H1 (cell line): Measurements from ENCODE around the gene PDZK1IP1. TPM values are rescaled to one million over a fixed set of nuclear protein-coding genes. Genes with fewer than 3 reads are reported as not detected.
A peak's percentile ranks its signal among the peaks of the same experiment; 100 is the strongest.

Experiments used
- CTCF ChIA-PET: fragments of 300-600 bp; sonication (Branson Sonifier 250); formaldehyde crosslinking; loops from one replicate; lab custom pipeline; 2021; ENCODE audit not compliant: partially characterized antibody; lab: Charles Lee
- POLR2A ChIA-PET: fragments of 300-600 bp; sonication (Branson Sonifier 250); formaldehyde crosslinking; loops from one replicate; lab custom pipeline; 2021; ENCODE audit warnings: inconsistent platforms; ENCODE audit not compliant: partially characterized antibody; lab: Charles Lee
- DNase-seq, 2 experiments: peaks; one replicate each; pipeline versions ENCODE4 v3.0.0 to v3.0.0-alpha.2; 2010 to 2022; ENCODE audit warnings: low spot score in 2 of 2, low read depth in 1 of 2, mixed read lengths in 1 of 2
- FAIRE-seq: peaks from 2 replicates; lab custom pipeline; 2011; peaks lifted over from hg19 to GRCh38; lab: Jason Lieb, UNC
- H2AFZ ChIP-seq: 2 replicates; pipeline ENCODE4 v1.8.1; 2012; ENCODE audit warnings: low read length, inconsistent platforms
- H2AK5ac ChIP-seq: 2 replicates; pipeline ENCODE4 v1.6.1; 2013; ENCODE audit warnings: low read depth, low read length
- H2BK120ac ChIP-seq: replicated peaks from 2 replicates; pipeline ENCODE3; 2013; ENCODE audit warnings: low read depth, low read length, inconsistent platforms
- H2BK12ac ChIP-seq: 2 replicates; pipeline ENCODE4 v1.6.1; 2013; ENCODE audit warnings: low read depth, low read length
- H2BK15ac ChIP-seq: 2 replicates; pipeline ENCODE4 v1.6.1; 2013; ENCODE audit warnings: low read length
- H2BK20ac ChIP-seq: 2 replicates; pipeline ENCODE4 v1.6.1; 2013; ENCODE audit warnings: low read length
- H2BK5ac ChIP-seq: 2 replicates; pipeline ENCODE4 v1.6.1; 2013; ENCODE audit warnings: low read depth, low read length
- H3K14ac ChIP-seq: 2 replicates; pipeline ENCODE4 v1.6.1; 2013; ENCODE audit warnings: inconsistent platforms; ENCODE audit not compliant: insufficient read length
- H3K18ac ChIP-seq: 2 replicates; pipeline ENCODE4 v1.6.1; 2013; ENCODE audit warnings: low read length; ENCODE audit errors: extremely low read depth
- H3K23ac ChIP-seq: 2 replicates; pipeline ENCODE4 v1.6.1; 2013; ENCODE audit warnings: inconsistent platforms; ENCODE audit not compliant: insufficient read length
- H3K23me2 ChIP-seq: 2 replicates; pipeline ENCODE4 v1.6.1; 2013; ENCODE audit warnings: low read depth, low read length
- H3K27ac ChIP-seq: 2 replicates; pipeline ENCODE4 v1.6.1; 2011; ENCODE audit warnings: low read depth, low read length, inconsistent platforms
- H3K27me3 ChIP-seq, 4 experiments: replicated peaks in 1 of 4; 1 replicate in 1 of 4; 2 replicates in 3 of 4; pipeline versions ENCODE4 v1.6.1 to v1.8.1; 2011 to 2013; ENCODE audit warnings: low read length in 3 of 4, mild to moderate bottlenecking in 3 of 4, inconsistent platforms in 2 of 4, mixed read lengths in 2 of 4, moderate library complexity in 1 of 4; ENCODE audit not compliant: control insufficient read depth in 3 of 4, insufficient read depth in 3 of 4; ENCODE audit errors: extremely low read depth in 1 of 4
- H3K36me3 ChIP-seq, 4 experiments: 2 replicates each; pipeline versions ENCODE4 v1.6.1 to v1.8.1; 2011 to 2013; ENCODE audit warnings: mild to moderate bottlenecking in 4 of 4, low read length in 3 of 4, moderate library complexity in 2 of 4, control low read depth in 1 of 4, inconsistent platforms in 1 of 4; ENCODE audit not compliant: insufficient read depth in 4 of 4, control insufficient read depth in 2 of 4
- H3K4ac ChIP-seq: replicated peaks from 2 replicates; pipeline ENCODE3; 2013; ENCODE audit warnings: low read length, low read depth, mixed read lengths, inconsistent platforms; ENCODE audit not compliant: insufficient read length
- H3K4me1 ChIP-seq, 4 experiments: replicated peaks in 1 of 4; 1 replicate in 1 of 4; 2 replicates in 3 of 4; pipeline versions ENCODE4 v1.6.1 to v1.8.1; 2011 to 2013; ENCODE audit warnings: low read length in 3 of 4, inconsistent platforms in 2 of 4, mixed read lengths in 1 of 4; ENCODE audit not compliant: insufficient read depth in 4 of 4, control insufficient read depth in 3 of 4
- H3K4me2 ChIP-seq, 2 experiments: 2 replicates each; pipeline versions ENCODE4 v1.6.1 to v1.8.1; 2011 to 2013; ENCODE audit warnings: low read depth in 2 of 2, low read length in 2 of 2, control low read depth in 1 of 2, inconsistent platforms in 1 of 2, mild to moderate bottlenecking in 1 of 2; ENCODE audit not compliant: insufficient read depth in 1 of 2
- H3K4me3 ChIP-seq, 4 experiments: fragments of 200-600, 300-600 bp in 1 of 4; sonication (generic), shearing (Covaris generic), sonication (Bioruptor Twin) in 1 of 4; 2 replicates each; pipeline versions ENCODE4 v1.5.1 to v1.8.1; 2011 to 2016; ENCODE audit warnings: low read length in 4 of 4, low read depth in 3 of 4, control low read depth in 2 of 4, inconsistent platforms in 2 of 4, mild to moderate bottlenecking in 2 of 4, mixed read lengths in 1 of 4, moderate library complexity in 1 of 4; ENCODE audit not compliant: insufficient read depth in 2 of 4; ENCODE audit errors: extremely low read depth in 1 of 4
- H3K56ac ChIP-seq: replicated peaks from 2 replicates; pipeline ENCODE3; 2013; ENCODE audit warnings: low read depth, mild to moderate bottlenecking, mixed read lengths, low read length, inconsistent platforms; ENCODE audit not compliant: insufficient read length
- H3K79me1 ChIP-seq: 2 replicates; pipeline ENCODE4 v1.6.1; 2013; ENCODE audit warnings: low read depth, low read length, control low read depth
- H3K79me2 ChIP-seq, 2 experiments: 2 replicates each; pipeline versions ENCODE4 v1.6.1 to v1.8.1; 2012 to 2013; ENCODE audit warnings: low read length in 2 of 2, mild to moderate bottlenecking in 2 of 2, inconsistent platforms in 1 of 2; ENCODE audit not compliant: insufficient read depth in 2 of 2, control insufficient read depth in 1 of 2
- H3K9ac ChIP-seq, 4 experiments: replicated peaks in 1 of 4; 1 replicate in 1 of 4; 2 replicates in 3 of 4; pipeline versions ENCODE4 v1.6.1 to v1.8.1; 2011 to 2013; ENCODE audit warnings: low read depth in 3 of 4, low read length in 3 of 4, control low read depth in 2 of 4, mild to moderate bottlenecking in 2 of 4, moderate library complexity in 2 of 4, inconsistent platforms in 1 of 4; ENCODE audit errors: extremely low read depth in 1 of 4
- H3K9me3 ChIP-seq, 2 experiments: 2 replicates each; pipeline versions ENCODE4 v1.6.1 to v1.8.1; 2012 to 2013; ENCODE audit warnings: mild to moderate bottlenecking in 2 of 2, moderate library complexity in 2 of 2, control low read depth in 1 of 2, inconsistent platforms in 1 of 2, low read depth in 1 of 2, low read length in 1 of 2, mixed read lengths in 1 of 2; ENCODE audit not compliant: insufficient read depth in 2 of 2
- H4K20me1 ChIP-seq, 2 experiments: replicated peaks in 1 of 2; 2 replicates each; pipeline versions ENCODE3 to v1.8.1; 2011 to 2013; ENCODE audit warnings: inconsistent platforms in 2 of 2, low read length in 2 of 2, mild to moderate bottlenecking in 1 of 2; ENCODE audit not compliant: insufficient read depth in 2 of 2, control insufficient read depth in 1 of 2
- H4K5ac ChIP-seq: 2 replicates; pipeline ENCODE4 v1.6.1; 2013; ENCODE audit warnings: low read length, low read depth, mixed read lengths, inconsistent platforms; ENCODE audit not compliant: insufficient read length
- H4K8ac ChIP-seq: 2 replicates; pipeline ENCODE4 v1.8.0; 2013; ENCODE audit warnings: mild to moderate bottlenecking, moderate library complexity, low read length, inconsistent platforms; ENCODE audit not compliant: insufficient read depth; ENCODE audit errors: extremely low read depth
- H4K91ac ChIP-seq: replicated peaks from 2 replicates; pipeline ENCODE3; 2013; ENCODE audit warnings: low read length, mixed read lengths, inconsistent platforms; ENCODE audit not compliant: insufficient read length
- ASH2L ChIP-seq: fragments of 200-600, 300-600 bp; sonication (generic); IDR thresholded peaks from one replicate; pipeline ENCODE4 v1.7.1; 2017; ENCODE audit warnings: low read length
- CTBP2 ChIP-seq: IDR thresholded peaks from 2 replicates; pipeline ENCODE4 v1.7.0; 2011; ENCODE audit warnings: borderline replicate concordance, mild to moderate bottlenecking, moderate library complexity, mixed read lengths, low read length; ENCODE audit not compliant: insufficient read depth, insufficient read length
- RFX5 ChIP-seq: IDR thresholded peaks from 2 replicates; pipeline ENCODE4 v1.6.1; 2011; ENCODE audit warnings: low read depth, low read length, improper control_type of control experiment, borderline replicate concordance
- SIRT6 ChIP-seq: IDR thresholded peaks from one replicate; pipeline ENCODE4 v1.7.1; 2012; ENCODE audit warnings: low read length, inconsistent platforms
- WGBS, 2 experiments: shearing (Covaris generic) in 1 of 2; methylation state at CpG; one replicate each; pipeline versions ENCODE4 v1.1.6 to v1.1.7; 2013 to 2015; ENCODE audit warnings: low lambda C conversion rate in 2 of 2, mixed read lengths in 2 of 2, inconsistent platforms in 1 of 2, low coverage in 1 of 2, missing lambda C conversion rate in 1 of 2; ENCODE audit not compliant: insufficient replicate concordance in 2 of 2, insufficient coverage in 1 of 2, insufficient read length in 1 of 2; ENCODE audit errors: extremely low coverage in 1 of 2, missing lambda C conversion rate in 1 of 2; 5-methylcytosine and 5-hydroxymethylcytosine counted together
- polyA plus RNA-seq, 7 experiments: library from polyadenylated mRNA; depleted of rRNA in 3 of 7; stranded (reverse) in 5 of 7; unstranded in 2 of 7; fragments of >200 nt in 5 of 7; fragments of 200-250 nt in 2 of 7; gene quantifications; 1 replicate in 5 of 7; 2 replicates in 1 of 7; 4 replicates in 1 of 7; pipeline versions ENCODE4 v1.2.1 to v1.2.3, GENCODE V29; 2011 to 2013; ENCODE audit warnings: missing spikeins in 2 of 7, mixed read lengths in 2 of 7
- total RNA-seq: library from RNA; stranded (reverse); fragmentation: NEBNext Ultra II Directional; extraction: Animal tissue kit (Norgen Biotek cat#: 25700); gene quantifications from 2 replicates; pipeline ENCODE4 v1.2.1, GENCODE V29; 2021

PDZK1IP1 gene
- total and polyA plus RNA-seq, 2 of the 8 experiments (the other 6 are each of a cell fraction or from before 2014, with no cell fraction given): 0.17 TPM; not detected in 1

- CTCF ChIA-PET: interaction anchor here (1.0 to 4.8 kb wide), 7 partner anchors 11 to 55 kb away, joined by 3 to 38 read pairs (median 4); no protein-coding TSS in a partner anchor
- H2BK15ac ChIP-seq: no peak overlapping the region
- FAIRE-seq (peak; percentile 52), DNase-seq (no peak)
- H3K4me2 ChIP-seq: peak overlapping the region; percentile 67
- H2BK20ac ChIP-seq: no peak overlapping the region
- no peak overlapping the region for H3K9ac ChIP-seq
- no peaks in the 10 kb centered on the region for H3K79me1 ChIP-seq
- H3K4ac ChIP-seq: no peak overlapping the region
- POLR2A ChIA-PET: interaction anchor here (0.8 to 1.1 kb wide), 3 partner anchors 14 to 29 kb away, joined by 3 read pairs; no protein-coding TSS in a partner anchor
- peak overlapping the region in 2 of 4 experiments; percentile 25 to 45; a peak in 3 of 8 replicates for H3K4me3 ChIP-seq
- peaks cover 1% of the 10 kb centered on the region; the same call in 1 of the 2 replicates for H3K23me2 ChIP-seq
- H3K9me3 ChIP-seq: no peaks in the 10 kb centered on the region
- H4K20me1 ChIP-seq: no peaks in the 10 kb centered on the region
- H2AK5ac ChIP-seq: no peak overlapping the region
- peak overlapping the region; percentile 50; the same call in 1 of the 2 replicates for H2BK12ac ChIP-seq
- no peak overlapping the region for H4K91ac ChIP-seq
- H3K27me3 ChIP-seq: peaks cover 2 to 37% (median 27%) of the 10 kb centered on the region in 4 experiments
- H3K23ac ChIP-seq: no peak overlapping the region
- no peak overlapping the region for H4K5ac ChIP-seq
- H3K56ac ChIP-seq: no peak overlapping the region
- H3K27ac ChIP-seq: no peak overlapping the region
- 51% methylated on average over 8 of the region's 8 CpGs; no CpG with 5 or more reads in 1 of the 2 experiments for WGBS, 2 experiments
- no peak overlapping the region for H3K14ac ChIP-seq
- no peaks in the 10 kb centered on the region for H3K36me3 ChIP-seq
- no peaks in the 10 kb centered on the region for H3K79me2 ChIP-seq
- peaks cover 5 to 25% (median 16%) of the 10 kb centered on the region in 4 experiments for H3K4me1 ChIP-seq
- H2AFZ ChIP-seq: no peak overlapping the region
- TF ChIP-seq ASH2L (no peak), RFX5 (no peak), SIRT6 (no peak), CTBP2 (no peak)
- H2BK5ac ChIP-seq: no peak overlapping the region
- H3K18ac ChIP-seq: no peak overlapping the region
- H4K8ac ChIP-seq: no peak overlapping the region
- H2BK120ac ChIP-seq: peak overlapping the region; percentile 17
Measured at GRCh38 chr1:47207803-47208373, 18.1 kb upstream of the PDZK1IP1 start.
